K562 (cell line): ENCODE results near the gene NUFIP2. TPM values are rescaled to one million over a fixed set of nuclear protein-coding genes. Genes with fewer than 3 reads are reported as not detected.

ENCODE experiments used
- ATAC-seq: fragments of 200-7000 bp; cut with Tn5 transposase; 3 replicates; pipeline ENCODE4 v1.9.1; 2020; ENCODE audit warnings: moderate library complexity
- BruUV-seq: library from RNA; stranded (reverse); fragments of 400-500 nt; replicated peaks from 2 replicates; lab custom pipeline; 2021; lab: Mats Ljungman, UMichigan
- CTCF ChIA-PET: fragments of 300-600 bp; formaldehyde crosslinking; extraction: SDS; loops from one replicate; lab custom pipeline; 2021; ENCODE audit warnings: low intra/inter-chr PET ratio; lab: Yijun Ruan, JAX
- POLR2A ChIA-PET: fragments of 300-600, 350-650 bp; sonication (Branson Sonifier 250); formaldehyde crosslinking; extraction: SDS; loops from one replicate; lab custom pipeline; 2021; ENCODE audit warnings: antibody characterized with exemption, inconsistent platforms; lab: Yijun Ruan, JAX
- DNase-seq, 4 experiments: peaks; one replicate each; pipeline versions ENCODE4 v3.0.0 to v3.0.0-alpha.2; 2011 to 2018; ENCODE audit warnings: low spot score in 3 of 4, mixed read lengths in 3 of 4; ENCODE audit errors: extremely low read depth in 1 of 4
- FAIRE-seq: peaks from 2 replicates; lab custom pipeline; 2011; peaks lifted over from hg19 to GRCh38; lab: Jason Lieb, UNC
- H2AFZ ChIP-seq: 2 replicates; pipeline ENCODE4 v1.6.0; 2011; ENCODE audit warnings: low read depth, low read length, control low read depth, inconsistent platforms
- H3K27ac ChIP-seq: fragments of 200-600 bp; 3 replicates; pipeline ENCODE4 v1.8.0; 2011; ENCODE audit warnings: low read depth, mild to moderate bottlenecking, control low read depth, inconsistent platforms, low read length, moderate library complexity, mixed read lengths; ENCODE audit errors: extremely low read depth
- H3K27me3 ChIP-seq, 2 experiments: fragments of 300-600 bp in 1 of 2; 2 replicates in 1 of 2; 3 replicates in 1 of 2; pipeline versions ENCODE4 v1.6.0 to v1.8.0; 2011; ENCODE audit warnings: inconsistent platforms in 2 of 2, low read length in 2 of 2, mild to moderate bottlenecking in 1 of 2, mixed read lengths in 1 of 2, moderate library complexity in 1 of 2; ENCODE audit not compliant: control insufficient read depth in 2 of 2, insufficient read depth in 2 of 2
- H3K36me3 ChIP-seq: fragments of 300-600 bp; 3 replicates; pipeline ENCODE4 v1.8.0; 2011; ENCODE audit warnings: mild to moderate bottlenecking, low read length, inconsistent platforms; ENCODE audit not compliant: control insufficient read depth, insufficient read depth
- H3K4me1 ChIP-seq, 2 experiments: fragments of 200-600 bp in 1 of 2; replicated peaks in 1 of 2; 2 replicates in 1 of 2; 3 replicates in 1 of 2; pipeline versions ENCODE4 v1.5.1 to v1.8.0; 2011; ENCODE audit warnings: inconsistent platforms in 2 of 2, low read length in 2 of 2, mild to moderate bottlenecking in 1 of 2, mixed read lengths in 1 of 2, moderate library complexity in 1 of 2; ENCODE audit not compliant: control insufficient read depth in 2 of 2, insufficient read depth in 2 of 2
- H3K4me2 ChIP-seq: 2 replicates; pipeline ENCODE4 v1.6.1; 2011; ENCODE audit warnings: low read length, control low read depth, inconsistent platforms, mixed read lengths; ENCODE audit not compliant: insufficient read depth
- H3K4me3 ChIP-seq: fragments of 200-600 bp; sonication (generic), shearing (Covaris generic); 2 replicates; pipeline ENCODE4 v1.5.1; 2016; ENCODE audit warnings: control low read depth, inconsistent platforms
- H3K79me2 ChIP-seq: fragments of 200-600 bp; 3 replicates; pipeline ENCODE4 v1.8.0; 2011; ENCODE audit warnings: low read length, inconsistent platforms; ENCODE audit not compliant: control insufficient read depth, insufficient read depth
- H3K9ac ChIP-seq, 2 experiments: 2 replicates each; pipeline versions ENCODE4 v1.6.0 to v1.6.1; 2011; ENCODE audit warnings: low read depth in 2 of 2, low read length in 2 of 2, control low read depth in 1 of 2, inconsistent platforms in 1 of 2, mild to moderate bottlenecking in 1 of 2, mixed read lengths in 1 of 2; ENCODE audit not compliant: insufficient read depth in 1 of 2
- H3K9me1 ChIP-seq: one replicate; pipeline ENCODE4 v1.6.0; 2011; ENCODE audit warnings: inconsistent platforms, mild to moderate bottlenecking, low read length, moderate library complexity; ENCODE audit not compliant: control insufficient read depth, insufficient read depth
- H3K9me3 ChIP-seq: replicated peaks from 2 replicates; pipeline ENCODE4 v1.5.1; 2011; ENCODE audit warnings: low read depth, low read length, inconsistent platforms; ENCODE audit not compliant: control insufficient read depth, insufficient read depth
- H4K20me1 ChIP-seq: replicated peaks from 2 replicates; pipeline ENCODE4 v1.6.1; 2011; ENCODE audit warnings: low read length, inconsistent platforms, mixed read lengths; ENCODE audit not compliant: control insufficient read depth, insufficient read depth
- CBX8 ChIP-seq: fragments of 200-600 bp; sonication (generic); IDR thresholded peaks from 2 replicates; pipeline ENCODE4 v1.6.1; 2012; ENCODE audit warnings: borderline replicate concordance, mixed run types, low read depth, mild to moderate bottlenecking, moderate library complexity, mixed read lengths, low read length, control low read depth, inconsistent platforms; ENCODE audit not compliant: poor library complexity, severe bottlenecking; ENCODE audit errors: extremely low read depth
- ESRRA ChIP-seq: fragments of 450-650 bp; IDR thresholded peaks from 2 replicates; pipeline ENCODE4 v1.6.1; 2014; ENCODE audit warnings: low read depth, mild to moderate bottlenecking, moderate library complexity, borderline replicate concordance
- NFXL1 ChIP-seq: fragments of 450-650 bp; formaldehyde crosslinking; IDR thresholded peaks from 2 replicates; pipeline ENCODE4 v1.4.0; 2021; ENCODE audit warnings: mild to moderate bottlenecking
- PPARD ChIP-seq: fragments of 250-450 bp; sonication (Bioruptor Pico); IDR thresholded peaks from 2 replicates; pipeline ENCODE4 v1.8.0; 2022; ENCODE audit warnings: inconsistent platforms, mild to moderate bottlenecking, moderate library complexity
- RBM25 ChIP-seq: fragments of 200-400 bp; formaldehyde crosslinking; IDR thresholded peaks from 2 replicates; pipeline ENCODE4 v1.6.1; 2018; ENCODE audit warnings: low read length, low read depth, moderate library complexity; ENCODE audit not compliant: severe bottlenecking
- STAT5A ChIP-seq: IDR thresholded peaks from 2 replicates; pipeline ENCODE4 v1.6.1; 2012; ENCODE audit warnings: low read length, inconsistent platforms, borderline replicate concordance
- ZNF274 ChIP-seq: IDR thresholded peaks from 2 replicates; pipeline ENCODE4 v1.6.1; 2011; ENCODE audit warnings: low read depth, mild to moderate bottlenecking, low read length, moderate library complexity, borderline replicate concordance
- ZNF57 ChIP-seq: fragments of 450-650 bp; formaldehyde crosslinking; IDR thresholded peaks from 2 replicates; pipeline ENCODE4 v1.4.0; 2020; ENCODE audit warnings: mild to moderate bottlenecking, moderate library complexity
- WGBS: fragments of 100-300 bp; shearing (Covaris generic); methylation state at CpG from one replicate; pipeline ENCODE4 v1.1.6; 2016; ENCODE audit warnings: low coverage, mixed read lengths; ENCODE audit not compliant: insufficient coverage; ENCODE audit errors: missing lambda C conversion rate; 5-methylcytosine and 5-hydroxymethylcytosine counted together
- in situ Hi-C: fragments of 300-500 bp; cut with MboI; formaldehyde crosslinking; loops from 4 replicates; pipeline ENCODE4 v1.15.0; 2018; ENCODE audit warnings: inconsistent platforms, mixed read lengths
- intact Hi-C: fragments of 100-400 bp; cut with micrococcal nuclease; formaldehyde crosslinking; loops from 2 replicates; pipeline ENCODE4 v1.14.2; 2022
- polyA plus RNA-seq, 8 experiments: library from polyadenylated mRNA; depleted of rRNA in 4 of 8; stranded (reverse) in 5 of 8; unstranded in 3 of 8; fragments of >200 nt; fragmentation: Nextera tagmentation in 2 of 8; fragmentation: Illumina TruSeq in 1 of 8; extraction: Ambion mirVana in 2 of 8; extraction: Trizol in 1 of 8; gene quantifications; 2 replicates each; pipeline versions ENCODE4 v1.2.1 to v1.2.3, GENCODE V29; 2011 to 2014; ENCODE audit warnings: inconsistent platforms in 1 of 8, missing spikeins in 1 of 8
- total RNA-seq, 7 experiments: library from RNA; depleted of rRNA in 6 of 7; stranded (reverse); fragments of >200 nt in 6 of 7; fragmentation: Illumina TruSeq in 2 of 7; extraction: Trizol in 2 of 7; gene quantifications; 2 replicates each; pipeline versions ENCODE4 v1.2.1 to v1.2.3, GENCODE V29; 2011 to 2021; ENCODE audit warnings: low replicate concordance in 1 of 7
- TF ChIP-seq, protein P1 (sequence below): fragments of 150-350 bp; conservative IDR thresholded peaks from 2 replicates; pipeline ENCODE4 v1.6.1; 2014; ENCODE audit warnings: low read length
- TF ChIP-seq, protein P2 (sequence below): fragments of 250-450 bp; sonication (Bioruptor Pico); IDR thresholded peaks from 2 replicates; pipeline ENCODE4 v1.8.0; 2021; ENCODE audit warnings: mild to moderate bottlenecking, moderate library complexity
- TF ChIP-seq, protein P3 (sequence below), 2 experiments: IDR thresholded peaks; 2 replicates each; pipeline ENCODE4 v1.6.1; 2011; ENCODE audit warnings: borderline replicate concordance in 1 of 2, control low read depth in 1 of 2, low read depth in 1 of 2, low read length in 1 of 2, mild to moderate bottlenecking in 1 of 2, mixed read lengths in 1 of 2, moderate library complexity in 1 of 2; ENCODE audit not compliant: insufficient read depth in 1 of 2, insufficient read length in 1 of 2, poor library complexity in 1 of 2, severe bottlenecking in 1 of 2; ENCODE audit errors: extremely low read depth in 1 of 2

The NUFIP2 gene
- total and polyA plus RNA-seq, 9 of the 15 experiments (the other 6 are each of a cell fraction or from before 2014, with no cell fraction given): 4.9 to 40.7 (median 18.5) TPM

DNA sequence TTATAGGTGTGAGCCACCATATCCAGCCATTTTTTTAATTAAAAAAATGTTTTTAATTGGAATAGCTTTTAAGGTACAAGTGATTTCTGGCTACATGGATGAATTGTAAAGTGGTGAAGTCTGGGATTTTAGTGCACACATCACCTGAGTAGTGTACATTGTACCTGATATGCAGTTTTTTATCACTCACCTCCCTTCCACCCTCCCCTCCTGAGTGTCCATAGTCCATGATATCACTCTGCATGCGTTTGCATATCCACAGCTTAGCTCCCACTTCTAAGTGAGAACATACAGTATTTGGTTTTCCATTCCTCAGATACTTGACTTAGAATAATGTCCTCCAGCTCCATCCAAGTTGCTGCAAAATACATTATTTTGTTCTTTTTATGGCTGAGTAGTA lies 60.6 kb downstream of the NUFIP2 start:
- Histone ChIP-seq H3K79me2 (no peaks in the 10 kb centered on the region), H3K4me3 (no peak overlapping the region), H3K9ac (no peak overlapping the region), H3K27me3 (no peaks in the 10 kb centered on the region), H3K9me1 (no peaks in the 10 kb centered on the region), H3K36me3 (no peaks in the 10 kb centered on the region), H4K20me1 (no peaks in the 10 kb centered on the region), H3K4me1 (peaks cover 0 to 11% of the 10 kb centered on the region in 2 experiments; a peak in 3 of 5 replicates), H3K9me3 (no peaks in the 10 kb centered on the region), H3K4me2 (no peak overlapping the region), H2AFZ (no peak overlapping the region), H3K27ac (no peak overlapping the region)
- FAIRE-seq: no peak
- intact Hi-C loops: no loop called here
- WGBS: 31% methylated on average over 1 of the region's 1 CpG
- no peak for DNase-seq
- TF ChIP-seq STAT5A (no peak), RBM25 (no peak), PPARD (CRISPR knock-in tag) (no peak), ZNF274 (no peak), CBX8 (no peak), ZNF57 (CRISPR knock-in tag) (no peak), ESRRA (no peak), NFXL1 (CRISPR knock-in tag) (no peak)
- TF ChIP-seq, protein P1, sequence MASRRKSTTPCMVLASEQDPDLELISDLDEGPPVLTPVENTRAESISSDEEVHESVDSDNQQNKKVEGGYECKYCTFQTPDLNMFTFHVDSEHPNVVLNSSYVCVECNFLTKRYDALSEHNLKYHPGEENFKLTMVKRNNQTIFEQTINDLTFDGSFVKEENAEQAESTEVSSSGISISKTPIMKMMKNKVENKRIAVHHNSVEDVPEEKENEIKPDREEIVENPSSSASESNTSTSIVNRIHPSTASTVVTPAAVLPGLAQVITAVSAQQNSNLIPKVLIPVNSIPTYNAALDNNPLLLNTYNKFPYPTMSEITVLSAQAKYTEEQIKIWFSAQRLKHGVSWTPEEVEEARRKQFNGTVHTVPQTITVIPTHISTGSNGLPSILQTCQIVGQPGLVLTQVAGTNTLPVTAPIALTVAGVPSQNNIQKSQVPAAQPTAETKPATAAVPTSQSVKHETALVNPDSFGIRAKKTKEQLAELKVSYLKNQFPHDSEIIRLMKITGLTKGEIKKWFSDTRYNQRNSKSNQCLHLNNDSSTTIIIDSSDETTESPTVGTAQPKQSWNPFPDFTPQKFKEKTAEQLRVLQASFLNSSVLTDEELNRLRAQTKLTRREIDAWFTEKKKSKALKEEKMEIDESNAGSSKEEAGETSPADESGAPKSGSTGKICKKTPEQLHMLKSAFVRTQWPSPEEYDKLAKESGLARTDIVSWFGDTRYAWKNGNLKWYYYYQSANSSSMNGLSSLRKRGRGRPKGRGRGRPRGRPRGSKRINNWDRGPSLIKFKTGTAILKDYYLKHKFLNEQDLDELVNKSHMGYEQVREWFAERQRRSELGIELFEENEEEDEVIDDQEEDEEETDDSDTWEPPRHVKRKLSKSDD: no peak
- TF ChIP-seq, protein P2, sequence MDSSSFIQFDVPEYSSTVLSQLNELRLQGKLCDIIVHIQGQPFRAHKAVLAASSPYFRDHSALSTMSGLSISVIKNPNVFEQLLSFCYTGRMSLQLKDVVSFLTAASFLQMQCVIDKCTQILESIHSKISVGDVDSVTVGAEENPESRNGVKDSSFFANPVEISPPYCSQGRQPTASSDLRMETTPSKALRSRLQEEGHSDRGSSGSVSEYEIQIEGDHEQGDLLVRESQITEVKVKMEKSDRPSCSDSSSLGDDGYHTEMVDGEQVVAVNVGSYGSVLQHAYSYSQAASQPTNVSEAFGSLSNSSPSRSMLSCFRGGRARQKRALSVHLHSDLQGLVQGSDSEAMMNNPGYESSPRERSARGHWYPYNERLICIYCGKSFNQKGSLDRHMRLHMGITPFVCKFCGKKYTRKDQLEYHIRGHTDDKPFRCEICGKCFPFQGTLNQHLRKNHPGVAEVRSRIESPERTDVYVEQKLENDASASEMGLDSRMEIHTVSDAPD: no peak
- TF ChIP-seq, protein P3, sequence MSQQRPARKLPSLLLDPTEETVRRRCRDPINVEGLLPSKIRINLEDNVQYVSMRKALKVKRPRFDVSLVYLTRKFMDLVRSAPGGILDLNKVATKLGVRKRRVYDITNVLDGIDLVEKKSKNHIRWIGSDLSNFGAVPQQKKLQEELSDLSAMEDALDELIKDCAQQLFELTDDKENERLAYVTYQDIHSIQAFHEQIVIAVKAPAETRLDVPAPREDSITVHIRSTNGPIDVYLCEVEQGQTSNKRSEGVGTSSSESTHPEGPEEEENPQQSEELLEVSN (IDR thresholded peaks at IDR 0.05; ENCODE audit: borderline replicate concordance in 1 of 2, extremely low read depth in 1 of 2, insufficient read depth in 1 of 2, insufficient read length in 1 of 2, low read depth in 1 of 2, low read length in 1 of 2, poor library complexity in 1 of 2, severe bottlenecking in 1 of 2): no peak
- BruUV-seq: no TSS peak
- no peak for ATAC-seq
- in situ Hi-C loops: no loop called here
- ChIA-PET POLR2A (interaction anchor here (0.7 to 1.0 kb wide), 3 partner anchors 11 to 88 kb away, joined by 3 to 4 read pairs (median 3); no protein-coding TSS in a partner anchor), CTCF (no interaction called here)
